ENCODE measurements around the gene RBM20.

- TF ChIP-seq CTCF (IDR thresholded peaks at IDR 0.05; ENCODE audit: insufficient read depth, low read length) (peak; percentile 6), POLR2AphosphoS5 (IDR thresholded peaks at IDR 0.05; ENCODE audit: low read depth) (peak; percentile 59), GABPA (IDR thresholded peaks at IDR 0.05; ENCODE audit: low read depth) (no peak), REST (IDR thresholded peaks at IDR 0.05; ENCODE audit: insufficient replicate concordance, low read depth) (peak; percentile 27)
These were observed 228.2 kb downstream of the RBM20 start for GRCh38 chr10:110872145-110872983.
